SK-N-SH (cell line): Measurements from ENCODE around the gene ATP4A. TPM values are rescaled to one million over a fixed set of nuclear protein-coding genes. Genes with fewer than 3 reads are reported as not detected.

Experiments
- CTCF ChIA-PET: fragments of 300-600, 350-600 bp; formaldehyde crosslinking; extraction: SDS; loops from one replicate; lab custom pipeline; 2021; lab: Yijun Ruan, JAX
- POLR2A ChIA-PET: fragments of 350-600 bp; sonication (Branson Sonifier 250); formaldehyde crosslinking; extraction: SDS; loops from one replicate; lab custom pipeline; 2020; ENCODE audit warnings: antibody characterized with exemption, inconsistent platforms; lab: Yijun Ruan, JAX
- DNase-seq: peaks from one replicate; pipeline ENCODE4 v3.0.0; 2012
- H2AFZ ChIP-seq: fragments of 200-600 bp; sonication (generic); 2 replicates; pipeline ENCODE4 v1.8.1; 2016; ENCODE audit warnings: antibody characterized with exemption, mild to moderate bottlenecking, low read depth
- H3F3A ChIP-seq: fragments of 200-600 bp; sonication (generic); replicated peaks from 2 replicates; pipeline ENCODE3; 2016; ENCODE audit warnings: antibody characterized with exemption, mild to moderate bottlenecking; ENCODE audit not compliant: insufficient read depth
- H3K27ac ChIP-seq, 2 experiments: fragments of 200-500 bp in 1 of 2; fragments of 200-600 bp in 1 of 2; sonication (Bioruptor generic) in 1 of 2; sonication (generic), shearing (Covaris generic) in 1 of 2; 2 replicates each; pipeline versions ENCODE4 v1.5.1 to v1.6.1; 2014 to 2016; ENCODE audit warnings: low read depth in 2 of 2, inconsistent platforms in 1 of 2, low read length in 1 of 2, mild to moderate bottlenecking in 1 of 2, mixed read lengths in 1 of 2
- H3K27me3 ChIP-seq: fragments of 200-600 bp; sonication (generic), shearing (Covaris generic); 2 replicates; pipeline ENCODE4 v1.6.1; 2016; ENCODE audit warnings: mixed run types; ENCODE audit not compliant: insufficient read depth
- H3K36me3 ChIP-seq, 2 experiments: fragments of 200-500 bp in 1 of 2; fragments of 200-600 bp in 1 of 2; sonication (Bioruptor generic) in 1 of 2; sonication (generic) in 1 of 2; replicated peaks in 1 of 2; 2 replicates each; pipeline versions ENCODE3 to v1.5.1; 2014 to 2016; ENCODE audit warnings: low read length in 1 of 2, mild to moderate bottlenecking in 1 of 2; ENCODE audit not compliant: insufficient read depth in 2 of 2, control insufficient read depth in 1 of 2
- H3K4me1 ChIP-seq, 2 experiments: fragments of 200-500 bp in 1 of 2; fragments of 200-600 bp in 1 of 2; sonication (Bioruptor generic) in 1 of 2; sonication (generic), shearing (Covaris generic) in 1 of 2; 2 replicates each; pipeline versions ENCODE4 v1.5.1 to v1.6.1; 2014 to 2016; ENCODE audit warnings: low read depth in 1 of 2, low read length in 1 of 2, mixed run types in 1 of 2; ENCODE audit not compliant: insufficient read depth in 2 of 2, control insufficient read depth in 1 of 2
- H3K4me2 ChIP-seq: fragments of 200-600 bp; sonication (generic), shearing (Covaris generic); 2 replicates; pipeline ENCODE4 v1.6.1; 2017; ENCODE audit warnings: mixed run types
- H3K4me3 ChIP-seq, 2 experiments: fragments of 200-500 bp in 1 of 2; fragments of 200-600 bp in 1 of 2; sonication (Bioruptor generic) in 1 of 2; sonication (generic), shearing (Covaris generic) in 1 of 2; 2 replicates each; pipeline versions ENCODE4 v1.5.1 to v1.8.1; 2014 to 2016; ENCODE audit warnings: low read depth in 2 of 2, inconsistent platforms in 1 of 2, low read length in 1 of 2, mild to moderate bottlenecking in 1 of 2, mixed read lengths in 1 of 2, moderate library complexity in 1 of 2
- H3K79me2 ChIP-seq: fragments of 200-600 bp; sonication (generic); 2 replicates; pipeline ENCODE4 v1.8.1; 2017; ENCODE audit warnings: mild to moderate bottlenecking; ENCODE audit not compliant: insufficient read depth
- H3K9ac ChIP-seq: fragments of 200-600 bp; sonication (generic); 2 replicates; pipeline ENCODE4 v1.6.1; 2017; ENCODE audit warnings: mixed run types
- H3K9me2 ChIP-seq: fragments of 200-600 bp; sonication (generic); 2 replicates; pipeline ENCODE4 v1.6.1; 2017; ENCODE audit warnings: mixed run types
- H3K9me3 ChIP-seq: fragments of 200-600 bp; sonication (generic); 2 replicates; pipeline ENCODE4 v1.6.1; 2017; ENCODE audit warnings: mixed run types, mild to moderate bottlenecking, moderate library complexity
- H4K20me1 ChIP-seq: fragments of 200-600 bp; sonication (generic); 2 replicates; pipeline ENCODE4 v1.6.1; 2017; ENCODE audit warnings: mild to moderate bottlenecking, mixed run types; ENCODE audit not compliant: insufficient read depth
- CHD2 ChIP-seq: fragments of 150-350 bp; IDR thresholded peaks from 2 replicates; pipeline ENCODE4 v1.6.1; 2018; ENCODE audit warnings: low read length; ENCODE audit not compliant: partially characterized antibody
- EP300 ChIP-seq, 2 experiments: IDR thresholded peaks; 2 replicates each; pipeline versions ENCODE4 v1.4.0 to v1.6.1; 2012; ENCODE audit warnings: borderline replicate concordance in 1 of 2, low read depth in 1 of 2, low read length in 1 of 2
- EZH2phosphoT487 ChIP-seq: fragments of 200-600 bp; sonication (generic); IDR thresholded peaks from 2 replicates; pipeline ENCODE4 v1.6.1; 2017; ENCODE audit warnings: low read depth, mixed run types, mild to moderate bottlenecking, antibody characterized with exemption, moderate library complexity, borderline replicate concordance
- FOSL2 ChIP-seq: IDR thresholded peaks from 2 replicates; pipeline ENCODE4 v1.4.0; 2012; ENCODE audit warnings: low read depth, mild to moderate bottlenecking, moderate library complexity, borderline replicate concordance
- FOXM1 ChIP-seq: IDR thresholded peaks from 2 replicates; pipeline ENCODE4 v1.4.0; 2012; ENCODE audit warnings: low read depth, mild to moderate bottlenecking
- GABPA ChIP-seq: IDR thresholded peaks from 2 replicates; pipeline ENCODE4 v1.4.0; 2012; ENCODE audit warnings: low read depth, mild to moderate bottlenecking
- MEF2A ChIP-seq: IDR thresholded peaks from 2 replicates; pipeline ENCODE4 v1.4.0; 2012; ENCODE audit warnings: low read depth, borderline replicate concordance
- TEAD4 ChIP-seq: IDR thresholded peaks from 2 replicates; pipeline ENCODE4 v1.4.0; 2012; ENCODE audit warnings: mild to moderate bottlenecking, borderline replicate concordance; ENCODE audit not compliant: insufficient read depth
- WGBS: methylation state at CpG from one replicate; pipeline ENCODE4 v1.1.6; 2017; ENCODE audit warnings: low lambda C conversion rate; 5-methylcytosine and 5-hydroxymethylcytosine counted together
- polyA plus RNA-seq, 3 experiments: library from polyadenylated mRNA; depleted of rRNA; stranded (reverse); fragments of >200 nt; gene quantifications; 2 replicates each; pipeline ENCODE4 v1.2.3, GENCODE V29; 2012
- TF ChIP-seq, protein P1 (sequence below): IDR thresholded peaks from 2 replicates; pipeline ENCODE4 v1.6.1; 2012; ENCODE audit warnings: mild to moderate bottlenecking, low read depth, low read length, moderate library complexity
- TF ChIP-seq, protein P2 (sequence below): IDR thresholded peaks from 2 replicates; pipeline ENCODE4; 2012
- TF ChIP-seq, protein P3 (sequence below): IDR thresholded peaks from 2 replicates; pipeline ENCODE4 v1.4.0; 2012; ENCODE audit warnings: low read depth, borderline replicate concordance

Gene ATP4A
- polyA plus RNA-seq, 1 of the 3 experiments (the other 2 are of a cell fraction): not detected

DNA sequence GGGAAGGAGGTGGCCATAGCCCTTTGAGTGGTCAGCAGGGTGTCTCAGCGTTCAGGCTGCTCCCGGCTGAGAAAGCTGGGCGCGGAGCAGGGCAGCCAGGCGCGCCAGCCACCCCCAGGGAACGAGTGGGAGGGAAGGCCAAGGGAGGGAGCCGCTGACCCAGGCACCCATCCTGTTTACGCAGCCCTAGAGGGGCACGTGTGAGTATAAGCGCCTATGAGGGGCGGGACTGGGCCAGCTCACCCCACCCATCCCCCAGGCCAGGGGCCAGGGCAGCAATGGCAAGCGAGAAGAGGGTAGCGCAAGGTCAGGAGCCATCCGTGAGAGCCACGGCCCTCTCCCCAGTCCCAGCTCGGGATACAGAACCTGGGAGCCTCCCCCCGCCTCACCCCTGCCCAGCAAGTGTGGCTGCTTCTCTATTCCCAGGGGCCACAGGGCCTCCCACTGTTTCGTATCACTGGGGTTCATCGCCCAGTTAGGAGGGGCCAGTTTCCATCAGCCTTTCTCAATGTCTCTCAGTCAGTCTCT lies 49.1 kb downstream of the ATP4A start:
- no peak for TF ChIP-seq MEF2A
- Histone ChIP-seq H3K27me3 (peaks cover 43% of the 10 kb centered on the region), H3K9me2 (no peaks in the 10 kb centered on the region), H3K9ac (no peak overlapping the region), H3K4me1 (no peaks in the 10 kb centered on the region; a peak in 2 of 4 replicates), H3K27ac (no peak overlapping the region), H4K20me1 (no peaks in the 10 kb centered on the region), H3K9me3 (no peaks in the 10 kb centered on the region), H3K79me2 (no peaks in the 10 kb centered on the region), H3K4me2 (no peak overlapping the region), H2AFZ (no peak overlapping the region), H3K4me3 (no peak overlapping the region), H3K36me3 (no peaks in the 10 kb centered on the region), H3F3A (no peaks in the 10 kb centered on the region)
- ChIA-PET CTCF (interaction anchor here (0.6 to 1.5 kb wide), 4 partner anchors 24 to 162 kb away, joined by 3 to 4 read pairs (median 4); no protein-coding TSS in a partner anchor), POLR2A (no interaction called here)
- no peak for DNase-seq
- 32% methylated on average over 2 of the region's 20 CpGs for WGBS

DNA sequence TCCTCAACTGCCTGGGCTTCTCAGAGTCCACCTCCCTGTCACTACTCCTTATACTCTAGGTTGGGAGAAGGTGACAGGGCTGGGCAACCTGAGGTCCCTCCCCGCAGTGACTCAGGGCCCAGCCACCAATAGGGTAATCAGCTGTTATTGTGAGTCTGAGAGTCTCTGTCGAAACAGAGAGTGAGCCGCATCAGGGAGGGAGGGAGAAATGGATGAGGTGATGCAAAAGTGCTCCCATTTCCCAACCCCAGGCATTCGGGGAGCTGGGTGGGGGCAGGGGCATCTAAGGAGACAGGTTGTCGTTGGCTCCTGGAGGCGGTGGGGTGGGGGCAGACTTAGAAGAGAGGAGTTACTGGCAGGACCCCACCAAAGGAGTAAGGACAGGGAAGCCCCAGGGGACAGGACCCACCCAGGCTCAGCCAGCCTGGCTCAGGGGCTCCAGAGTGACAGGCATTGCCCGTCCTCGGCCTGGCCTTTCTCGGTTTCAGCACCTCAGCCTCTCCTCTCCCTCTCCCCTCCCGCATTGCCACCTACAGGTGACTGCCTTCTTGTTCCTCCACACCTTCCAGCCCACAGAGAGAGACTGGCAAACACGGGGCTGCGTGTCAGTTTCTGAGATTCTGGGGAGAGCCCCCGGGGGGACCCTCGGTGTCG lies 49.7 kb downstream of the ATP4A start, which contains the start of gene DMKN:
Gene DMKN (minus strand): TSS at position 22 of the 654 bp plus-strand sequence. CDS start 174 bp downstream, outside the sequence.
- H4K20me1 ChIP-seq: no peaks in the 10 kb centered on the region
- H3K9ac ChIP-seq: no peak within 1 kb of the TSS
- no peak for DNase-seq

More for the DNA sequence above, 49.7 kb downstream of the ATP4A start, which contains the start of gene DMKN:
- ChIA-PET POLR2A (no interaction called here), CTCF (interaction anchor here (0.6 to 1.5 kb wide), 3 partner anchors 24 to 51 kb away, joined by 3 to 4 read pairs (median 3); no protein-coding TSS in a partner anchor)
- Histone ChIP-seq H3K4me1 (no peaks in the 10 kb centered on the region; a peak in 2 of 4 replicates), H3K27me3 (peaks cover 49% of the 10 kb centered on the region), H3K9me2 (no peaks in the 10 kb centered on the region), H3K4me3 (no peak within 1 kb of the TSS), H3K36me3 (no peaks in the 10 kb centered on the region), H3K79me2 (no peaks in the 10 kb centered on the region), H3K9me3 (no peaks in the 10 kb centered on the region), H3K27ac (no peak within 1 kb of the TSS), H2AFZ (no peak within 1 kb of the TSS), H3F3A (no peaks in the 10 kb centered on the region), H3K4me2 (no peak within 1 kb of the TSS)
- WGBS: 22% methylated on average over 15 of the region's 15 CpGs
- TF ChIP-seq, protein P1, sequence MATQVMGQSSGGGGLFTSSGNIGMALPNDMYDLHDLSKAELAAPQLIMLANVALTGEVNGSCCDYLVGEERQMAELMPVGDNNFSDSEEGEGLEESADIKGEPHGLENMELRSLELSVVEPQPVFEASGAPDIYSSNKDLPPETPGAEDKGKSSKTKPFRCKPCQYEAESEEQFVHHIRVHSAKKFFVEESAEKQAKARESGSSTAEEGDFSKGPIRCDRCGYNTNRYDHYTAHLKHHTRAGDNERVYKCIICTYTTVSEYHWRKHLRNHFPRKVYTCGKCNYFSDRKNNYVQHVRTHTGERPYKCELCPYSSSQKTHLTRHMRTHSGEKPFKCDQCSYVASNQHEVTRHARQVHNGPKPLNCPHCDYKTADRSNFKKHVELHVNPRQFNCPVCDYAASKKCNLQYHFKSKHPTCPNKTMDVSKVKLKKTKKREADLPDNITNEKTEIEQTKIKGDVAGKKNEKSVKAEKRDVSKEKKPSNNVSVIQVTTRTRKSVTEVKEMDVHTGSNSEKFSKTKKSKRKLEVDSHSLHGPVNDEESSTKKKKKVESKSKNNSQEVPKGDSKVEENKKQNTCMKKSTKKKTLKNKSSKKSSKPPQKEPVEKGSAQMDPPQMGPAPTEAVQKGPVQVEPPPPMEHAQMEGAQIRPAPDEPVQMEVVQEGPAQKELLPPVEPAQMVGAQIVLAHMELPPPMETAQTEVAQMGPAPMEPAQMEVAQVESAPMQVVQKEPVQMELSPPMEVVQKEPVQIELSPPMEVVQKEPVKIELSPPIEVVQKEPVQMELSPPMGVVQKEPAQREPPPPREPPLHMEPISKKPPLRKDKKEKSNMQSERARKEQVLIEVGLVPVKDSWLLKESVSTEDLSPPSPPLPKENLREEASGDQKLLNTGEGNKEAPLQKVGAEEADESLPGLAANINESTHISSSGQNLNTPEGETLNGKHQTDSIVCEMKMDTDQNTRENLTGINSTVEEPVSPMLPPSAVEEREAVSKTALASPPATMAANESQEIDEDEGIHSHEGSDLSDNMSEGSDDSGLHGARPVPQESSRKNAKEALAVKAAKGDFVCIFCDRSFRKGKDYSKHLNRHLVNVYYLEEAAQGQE: no peak
- TF ChIP-seq, protein P2, sequence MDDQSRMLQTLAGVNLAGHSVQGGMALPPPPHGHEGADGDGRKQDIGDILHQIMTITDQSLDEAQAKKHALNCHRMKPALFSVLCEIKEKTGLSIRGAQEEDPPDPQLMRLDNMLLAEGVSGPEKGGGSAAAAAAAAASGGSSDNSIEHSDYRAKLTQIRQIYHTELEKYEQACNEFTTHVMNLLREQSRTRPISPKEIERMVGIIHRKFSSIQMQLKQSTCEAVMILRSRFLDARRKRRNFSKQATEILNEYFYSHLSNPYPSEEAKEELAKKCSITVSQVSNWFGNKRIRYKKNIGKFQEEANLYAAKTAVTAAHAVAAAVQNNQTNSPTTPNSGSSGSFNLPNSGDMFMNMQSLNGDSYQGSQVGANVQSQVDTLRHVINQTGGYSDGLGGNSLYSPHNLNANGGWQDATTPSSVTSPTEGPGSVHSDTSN: no peak
- TF ChIP-seq EP300 (IDR thresholded peaks at IDR 0.05; ENCODE audit: borderline replicate concordance in 1 of 2, low read depth in 1 of 2, low read length in 1 of 2) (no peak), FOXM1 (no peak), CHD2 (no peak), TEAD4 (no peak), EZH2phosphoT487 (no peak), GABPA (no peak), FOSL2 (no peak)
- TF ChIP-seq, protein P3, sequence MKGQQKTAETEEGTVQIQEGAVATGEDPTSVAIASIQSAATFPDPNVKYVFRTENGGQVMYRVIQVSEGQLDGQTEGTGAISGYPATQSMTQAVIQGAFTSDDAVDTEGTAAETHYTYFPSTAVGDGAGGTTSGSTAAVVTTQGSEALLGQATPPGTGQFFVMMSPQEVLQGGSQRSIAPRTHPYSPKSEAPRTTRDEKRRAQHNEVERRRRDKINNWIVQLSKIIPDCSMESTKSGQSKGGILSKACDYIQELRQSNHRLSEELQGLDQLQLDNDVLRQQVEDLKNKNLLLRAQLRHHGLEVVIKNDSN: no peak
